Measurements from ENCODE around the gene RANGAP1. TPM values are rescaled to one million over a fixed set of nuclear protein-coding genes. Genes with fewer than 3 reads are reported as not detected.

Gene RANGAP1
- total and polyA plus RNA-seq, 7 donors = 18.7 to 64.8 (median 30.7) TPM

GRCh38 chr22:41243361-41243760, 42.6 kb downstream of the RANGAP1 start:
- WGBS, 2 donors = 92 to 93% methylated on average over 6 of the region's 6 CpGs
- Histone ChIP-seq H3K27ac (no peak overlapping the region), H3K9me3 (no peaks in the 10 kb centered on the region), H3K36me3 (peaks cover 4 to 28% (median 13%) of the 10 kb centered on the region in 4 donors), H3K27me3 (no peaks in the 10 kb centered on the region), H3K4me3 (no peak overlapping the region), H3K4me1 (peaks cover 0 to 12% (median 3%) of the 10 kb centered on the region in 4 donors)
- DNase-seq = no peak
- no peak for TF ChIP-seq CTCF (IDR thresholded peaks at IDR 0.05)
- no peak for TF ChIP-seq EP300 (IDR thresholded peaks at IDR 0.05)
- no peak for TF ChIP-seq POLR2A (IDR thresholded peaks at IDR 0.05)
- TF ChIP-seq POLR2AphosphoS5 (IDR thresholded peaks at IDR 0.05) = no peak
- intact Hi-C loops (cut with DNase I) = no loop called here

- Histone ChIP-seq H3K27ac (no peak overlapping the region), H3K36me3 (peaks cover 0 to 20% (median 8%) of the 10 kb centered on the region in 4 donors), H3K9me3 (no peaks in the 10 kb centered on the region), H3K4me1 (peaks cover 0 to 17% (median 11%) of the 10 kb centered on the region in 4 donors), H3K27me3 (no peaks in the 10 kb centered on the region), H3K4me3 (no peak overlapping the region)
- intact Hi-C loops (cut with DNase I) = no loop called here
- no peak for DNase-seq
- no peak for TF ChIP-seq POLR2AphosphoS5 (IDR thresholded peaks at IDR 0.05)
- no peak for TF ChIP-seq POLR2A (IDR thresholded peaks at IDR 0.05)
- TF ChIP-seq EP300 (IDR thresholded peaks at IDR 0.05) = no peak
- TF ChIP-seq CTCF (IDR thresholded peaks at IDR 0.05) = no peak
- 90 to 94% methylated on average over 18 of the region's 18 CpGs for WGBS, 2 donors
Measured at GRCh38 chr22:41242396-41243117, 43.4 kb downstream of the RANGAP1 start.

- H3K36me3 ChIP-seq = peaks cover 0 to 7% (median 4%) of the 10 kb centered on the region in 4 donors
- H3K4me1 ChIP-seq = peaks cover 0 to 26% (median 25%) of the 10 kb centered on the region in 4 donors
- WGBS, 2 donors = 90 to 91% methylated on average over 7 of the region's 7 CpGs
- H3K27ac ChIP-seq = peak overlapping the region in 2 of 4 donors; percentile 10 to 47
- intact Hi-C loops (cut with DNase I) = no loop called here
- DNase-seq = no peak
- no peak overlapping the region for H3K4me3 ChIP-seq
- no peaks in the 10 kb centered on the region for H3K27me3 ChIP-seq
- no peaks in the 10 kb centered on the region for H3K9me3 ChIP-seq
- TF ChIP-seq POLR2AphosphoS5 (IDR thresholded peaks at IDR 0.05) (no peak), CTCF (IDR thresholded peaks at IDR 0.05) (no peak), EP300 (IDR thresholded peaks at IDR 0.05) (no peak), POLR2A (IDR thresholded peaks at IDR 0.05) (no peak)
Measured at GRCh38 chr22:41241133-41241676, 44.8 kb downstream of the RANGAP1 start.

- peaks cover 0 to under 1% (median 0%) of the 10 kb centered on the region in 4 donors for H3K36me3 ChIP-seq
- TF ChIP-seq POLR2AphosphoS5 (IDR thresholded peaks at IDR 0.05) (peak; percentile 29 to 71 (median 50)), EP300 (IDR thresholded peaks at IDR 0.05) (no peak)
- WGBS, 2 donors = 68 to 71% methylated on average over 24 of the region's 24 CpGs
- no peaks in the 10 kb centered on the region for H3K27me3 ChIP-seq
- intact Hi-C loops (cut with DNase I) = no loop called here
- H3K27ac ChIP-seq = peak within 1 kb of the TSS; percentile 22 to 62 (median 46)
- peak within 1 kb of the TSS in 2 of 4 donors; percentile 10 to 15 for H3K4me3 ChIP-seq
- peak; percentile 82 for DNase-seq
- H3K4me1 ChIP-seq = peaks cover 0 to 26% (median 25%) of the 10 kb centered on the region in 4 donors
- H3K9me3 ChIP-seq = no peaks in the 10 kb centered on the region
Measured at GRCh38 chr22:41240377-41241132, 45.4 kb downstream of the RANGAP1 start, which contains the start of gene CHADL. CHADL (minus strand) TSS chr22:41240931; CDS start chr22:41240881, 50 bp downstream.

All from sigmoid colon (tissue), 7 donors.